ENCODE data around the gene RPA3.

RPA3 gene

GRCh38 chr7:7732621-7733281 is 14.3 kb upstream of the RPA3 start:
- peak; percentile 21 for DNase-seq (ENCODE audit: low read depth, low spot score)

- no peak for DNase-seq (ENCODE audit: low read depth, low spot score)
Observed at GRCh38 chr7:7731732-7732131, 13.3 kb upstream of the RPA3 start.

- no peak for DNase-seq (ENCODE audit: low read depth, low spot score)
Observed at GRCh38 chr7:7720750-7721621, 2.6 kb upstream of the RPA3 start.

GRCh38 chr7:7720193-7720592 is 1.8 kb upstream of the RPA3 start:
- DNase-seq (ENCODE audit: low read depth, low spot score): no peak

- peak; percentile 66 for DNase-seq (ENCODE audit: low read depth, low spot score)
Observed at GRCh38 chr7:7719236-7719635, 829 bp upstream of the RPA3 start.

GRCh38 chr7:7713730-7714129 is 4.7 kb downstream of the RPA3 start:
- no peak for DNase-seq (ENCODE audit: low read depth, low spot score)

- DNase-seq (ENCODE audit: low read depth, low spot score): no peak
Observed at GRCh38 chr7:7710469-7710868, 7.9 kb downstream of the RPA3 start.

- no peak for DNase-seq (ENCODE audit: low read depth, low spot score)
Observed at GRCh38 chr7:7709291-7709690, 9.1 kb downstream of the RPA3 start.

GRCh38 chr7:7707806-7708205 is 10.6 kb downstream of the RPA3 start:
- no peak for DNase-seq (ENCODE audit: low read depth, low spot score)

- DNase-seq (ENCODE audit: low read depth, low spot score): no peak
Observed at GRCh38 chr7:7707246-7707645, 11.2 kb downstream of the RPA3 start.

- DNase-seq (ENCODE audit: low read depth, low spot score): no peak
Observed at GRCh38 chr7:7706556-7707172, 11.7 kb downstream of the RPA3 start.

- DNase-seq (ENCODE audit: low read depth, low spot score): no peak
Observed at GRCh38 chr7:7706101-7706511, 12.3 kb downstream of the RPA3 start.

GRCh38 chr7:7705318-7705717 is 13.1 kb downstream of the RPA3 start:
- no peak for DNase-seq (ENCODE audit: low read depth, low spot score)

GRCh38 chr7:7704867-7705266 is 13.5 kb downstream of the RPA3 start:
- no peak for DNase-seq (ENCODE audit: low read depth, low spot score)

- DNase-seq (ENCODE audit: low read depth, low spot score): no peak
Observed at GRCh38 chr7:7703427-7703826, 15.0 kb downstream of the RPA3 start.

- DNase-seq (ENCODE audit: low read depth, low spot score): no peak
Observed at GRCh38 chr7:7702826-7703225, 15.6 kb downstream of the RPA3 start.

GRCh38 chr7:7701527-7701926 is 16.9 kb downstream of the RPA3 start:
- DNase-seq (ENCODE audit: low read depth, low spot score): no peak

GRCh38 chr7:7699970-7700369 is 18.4 kb downstream of the RPA3 start:
- DNase-seq (ENCODE audit: low read depth, low spot score): no peak

- DNase-seq (ENCODE audit: low read depth, low spot score): no peak
Observed at GRCh38 chr7:7699380-7699779, 19.0 kb downstream of the RPA3 start.

- no peak for DNase-seq (ENCODE audit: low read depth, low spot score)
Observed at GRCh38 chr7:7698930-7699329, 19.5 kb downstream of the RPA3 start.

GRCh38 chr7:7696458-7697119 is 21.8 kb downstream of the RPA3 start:
- no peak for DNase-seq (ENCODE audit: low read depth, low spot score)
